HepG2 (cell line): ENCODE measurements around the gene GFY. TPM values are rescaled to one million over a fixed set of nuclear protein-coding genes. Genes with fewer than 3 reads are reported as not detected.

Experiments
- ATAC-seq: fragments of 200-7000 bp; cut with Tn5 transposase; 3 replicates; pipeline ENCODE4 v1.9.1; 2020; ENCODE audit warnings: mild to moderate bottlenecking, moderate library complexity
- BruUV-seq: library from RNA; stranded (reverse); fragments of 400-500 nt; replicated peaks from 2 replicates; lab custom pipeline; 2021; lab: Mats Ljungman, UMichigan
- CTCF ChIA-PET: fragments of 300-600 bp; formaldehyde crosslinking; extraction: SDS; loops from one replicate; lab custom pipeline; 2021; ENCODE audit warnings: low total read pairs, inconsistent platforms, low intra/inter-chr PET ratio; lab: Yijun Ruan, JAX
- POLR2A ChIA-PET: fragments of 350-600 bp; sonication (Branson Sonifier 250); formaldehyde crosslinking; loops from one replicate; lab custom pipeline; 2020; ENCODE audit warnings: antibody characterized with exemption, inconsistent platforms; lab: Yijun Ruan, JAX
- DNase-seq: peaks from one replicate; pipeline ENCODE4 v3.0.0-alpha.2; 2015; ENCODE audit warnings: low spot score
- FAIRE-seq: peaks from 3 replicates; lab custom pipeline; 2011; peaks lifted over from hg19 to GRCh38; lab: Jason Lieb, UNC
- H2AFZ ChIP-seq: one replicate; pipeline ENCODE4 v1.6.1; 2011; ENCODE audit warnings: low read length, inconsistent platforms
- H3K27ac ChIP-seq: fragments of 300-600 bp; 3 replicates; pipeline ENCODE4 v1.8.0; 2011; ENCODE audit warnings: mixed run types, mild to moderate bottlenecking, mixed read lengths, low read length, inconsistent platforms; ENCODE audit not compliant: insufficient read depth; ENCODE audit errors: extremely low read length
- H3K27me3 ChIP-seq, 2 experiments: fragments of 200-600 bp in 1 of 2; 2 replicates in 1 of 2; 3 replicates in 1 of 2; pipeline versions ENCODE4 v1.6.0 to v1.8.0; 2011; ENCODE audit warnings: low read length in 2 of 2, mild to moderate bottlenecking in 2 of 2, moderate library complexity in 2 of 2, inconsistent platforms in 1 of 2; ENCODE audit not compliant: insufficient read depth in 2 of 2, control insufficient read depth in 1 of 2
- H3K36me3 ChIP-seq, 2 experiments: fragments of 200-600 bp in 1 of 2; replicated peaks in 1 of 2; 2 replicates in 1 of 2; 3 replicates in 1 of 2; pipeline versions ENCODE4 v1.5.1 to v1.8.0; 2011; ENCODE audit warnings: low read length in 2 of 2, inconsistent platforms in 1 of 2; ENCODE audit not compliant: insufficient read depth in 2 of 2, control insufficient read depth in 1 of 2
- H3K4me1 ChIP-seq: 2 replicates; pipeline ENCODE4 v1.5.1; 2012; ENCODE audit warnings: low read length, inconsistent platforms; ENCODE audit not compliant: insufficient read depth
- H3K4me2 ChIP-seq: 2 replicates; pipeline ENCODE4 v1.6.0; 2011; ENCODE audit warnings: low read depth, low read length, inconsistent platforms
- H3K4me3 ChIP-seq, 3 experiments: fragments of 200-600 bp in 1 of 3; sonication (generic), shearing (Covaris generic) in 1 of 3; replicated peaks in 1 of 3; 2 replicates each; pipeline ENCODE4 v1.5.1; 2011 to 2016; ENCODE audit warnings: low read length in 3 of 3, inconsistent platforms in 2 of 3, low read depth in 2 of 3, mild to moderate bottlenecking in 2 of 3, control low read depth in 1 of 3, mixed read lengths in 1 of 3; ENCODE audit not compliant: insufficient read depth in 1 of 3
- H3K79me2 ChIP-seq: one replicate; pipeline ENCODE4 v1.6.1; 2011; ENCODE audit warnings: low read length, inconsistent platforms; ENCODE audit not compliant: insufficient read depth
- H3K9ac ChIP-seq: 2 replicates; pipeline ENCODE4 v1.6.0; 2011; ENCODE audit warnings: mild to moderate bottlenecking, low read depth, low read length, inconsistent platforms; ENCODE audit not compliant: insufficient read depth
- H3K9me3 ChIP-seq: 2 replicates; pipeline ENCODE4 v1.5.1; 2012; ENCODE audit warnings: mild to moderate bottlenecking, low read length
- H4K20me1 ChIP-seq: 2 replicates; pipeline ENCODE4 v1.6.0; 2011; ENCODE audit warnings: inconsistent platforms, mild to moderate bottlenecking, low read length, moderate library complexity; ENCODE audit not compliant: insufficient read depth
- FLYWCH1 ChIP-seq: sonication (generic); formaldehyde crosslinking; IDR thresholded peaks from 2 replicates; pipeline ENCODE4 v1.8.1; 2023; ENCODE audit warnings: mild to moderate bottlenecking, missing genetic modification reagents
- KLF6 ChIP-seq: IDR thresholded peaks from 2 replicates; pipeline ENCODE4 v1.8.0; 2016; ENCODE audit warnings: missing biosample characterization, missing genetic modification reagents
- LCORL ChIP-seq, 2 experiments: fragments of 450-650 bp in 1 of 2; sonication (generic) in 1 of 2; formaldehyde crosslinking in 1 of 2; IDR thresholded peaks; 2 replicates each; pipeline versions ENCODE4 v1.5.0 to v1.6.1; 2017 to 2020; ENCODE audit warnings: antibody characterized with exemption in 1 of 2, missing genetic modification reagents in 1 of 2
- MAFF ChIP-seq: IDR thresholded peaks from 2 replicates; pipeline ENCODE4 v1.6.1; 2011; ENCODE audit warnings: low read depth, low read length, improper control_type of control experiment
- MAFK ChIP-seq, 2 experiments: IDR thresholded peaks in 1 of 2; conservative IDR thresholded peaks in 1 of 2; 2 replicates each; pipeline ENCODE4 v1.6.1; 2011; ENCODE audit warnings: improper control_type of control experiment in 2 of 2, low read length in 2 of 2
- NFIC ChIP-seq: IDR thresholded peaks from 2 replicates; pipeline ENCODE4 v1.6.1; 2012; ENCODE audit warnings: mild to moderate bottlenecking, low read length, inconsistent platforms
- NR2F1 ChIP-seq, 2 experiments: fragments of 450-650 bp in 1 of 2; formaldehyde crosslinking in 1 of 2; IDR thresholded peaks; 2 replicates each; pipeline versions ENCODE4 v1.5.0 to v1.6.1; 2016 to 2020; ENCODE audit warnings: mild to moderate bottlenecking in 1 of 2, missing compliant biosample characterization in 1 of 2, missing genetic modification reagents in 1 of 2, moderate library complexity in 1 of 2
- PHB2 ChIP-seq: fragments of 450-650 bp; IDR thresholded peaks from 2 replicates; pipeline ENCODE4 v1.6.1; 2018; ENCODE audit not compliant: partially characterized antibody
- RARG ChIP-seq: sonication (generic); formaldehyde crosslinking; IDR thresholded peaks from 2 replicates; pipeline ENCODE4 v1.4.0; 2020; ENCODE audit warnings: low read depth, mild to moderate bottlenecking, missing genetic modification reagents
- ZNF33A ChIP-seq: sonication (generic); formaldehyde crosslinking; IDR thresholded peaks from 2 replicates; pipeline ENCODE4 v1.5.1; 2020; ENCODE audit warnings: missing genetic modification reagents, mild to moderate bottlenecking, moderate library complexity, borderline replicate concordance
- ZNF720 ChIP-seq: sonication (generic); formaldehyde crosslinking; IDR thresholded peaks from 2 replicates; pipeline ENCODE4 v1.4.0; 2020; ENCODE audit warnings: missing genetic modification reagents
- ZNF841 ChIP-seq: sonication (generic); formaldehyde crosslinking; IDR thresholded peaks from 2 replicates; pipeline ENCODE4 v1.8.1; 2023; ENCODE audit warnings: missing genetic modification reagents, borderline replicate concordance
- WGBS: methylation state at CpG from one replicate; pipeline ENCODE4 v1.1.6; 2017; ENCODE audit warnings: low lambda C conversion rate; 5-methylcytosine and 5-hydroxymethylcytosine counted together
- in situ Hi-C: cut with HindIII; loops from 2 replicates; pipeline ENCODE4 v1.10.0; 2017; ENCODE audit warnings: low pct_unique_long_range_greater_than_20kb; ENCODE audit not compliant: extremely low pct_ligation_motif_present
- intact Hi-C: fragments of 100-400 bp; cut with micrococcal nuclease; formaldehyde crosslinking; loops from one replicate; pipeline ENCODE4 v1.10.0; 2022; ENCODE audit not compliant: unreplicated experiment
- polyA plus RNA-seq, 8 experiments: library from polyadenylated mRNA; depleted of rRNA in 3 of 8; stranded (reverse) in 7 of 8; unstranded in 1 of 8; fragments of >200 nt; fragmentation: Illumina TruSeq in 4 of 8; extraction: Trizol in 4 of 8; gene quantifications; 2 replicates each; pipeline versions ENCODE4 v1.2.1 to v1.2.3, GENCODE V29; 2011 to 2016; ENCODE audit warnings: low read depth in 4 of 8, missing spikeins in 1 of 8, mixed read lengths in 1 of 8; ENCODE audit not compliant: insufficient read depth in 1 of 8
- total RNA-seq, 5 experiments: library from RNA; depleted of rRNA; stranded (reverse); fragments of >200 nt; fragmentation: Illumina TruSeq; extraction: Trizol; gene quantifications; 2 replicates each; pipeline ENCODE4 v1.2.3, GENCODE V29; 2016; ENCODE audit warnings: low read depth in 1 of 5
- TF ChIP-seq, protein P1 (sequence below): sonication (generic); formaldehyde crosslinking; IDR thresholded peaks from 2 replicates; pipeline ENCODE4 v1.9.0; 2021; ENCODE audit warnings: missing genetic modification reagents, borderline replicate concordance
- TF ChIP-seq, protein P2 (sequence below): sonication (generic); formaldehyde crosslinking; IDR thresholded peaks from 2 replicates; pipeline ENCODE4 v1.5.1; 2020; ENCODE audit warnings: mild to moderate bottlenecking, missing genetic modification reagents, borderline replicate concordance

GFY gene
- total and polyA plus RNA-seq, 2 of the 13 experiments (the other 11 are each of a cell fraction or from before 2014, with no cell fraction given): not detected

GRCh38 chr19:49382639-49383038 lies 42.5 kb upstream of the GFY start:
- H3K4me3 ChIP-seq: no peak overlapping the region
- POLR2A ChIA-PET: no interaction called here
- H3K9ac ChIP-seq: no peak overlapping the region
- no peaks in the 10 kb centered on the region for H3K79me2 ChIP-seq
- H3K36me3 ChIP-seq: no peaks in the 10 kb centered on the region
- 26% methylated on average over 5 of the region's 5 CpGs for WGBS
- CTCF ChIA-PET: no interaction called here
- no peaks in the 10 kb centered on the region for H4K20me1 ChIP-seq
- FAIRE-seq (no peak), DNase-seq (no peak), ATAC-seq (no peak)
- no peak overlapping the region for H3K4me2 ChIP-seq
- H2AFZ ChIP-seq: no peak overlapping the region
- no peaks in the 10 kb centered on the region; a peak in 2 of 5 replicates for H3K27me3 ChIP-seq
- no peak overlapping the region for H3K27ac ChIP-seq
- in situ Hi-C loops: no loop called here
- no peaks in the 10 kb centered on the region for H3K4me1 ChIP-seq
- no TSS peak for BruUV-seq
- TF ChIP-seq ZNF33A (CRISPR knock-in tag) (no peak), NFIC (no peak), ZNF720 (CRISPR knock-in tag) (no peak), FLYWCH1 (no peak)
- H3K9me3 ChIP-seq: no peaks in the 10 kb centered on the region
- intact Hi-C loops: no loop called here

- TF ChIP-seq MAFK (conservative IDR thresholded peaks at IDR 0.05 in 1 of 2, IDR thresholded peaks at IDR 0.05 in 1 of 2; ENCODE audit: low read length in 2 of 2) (peak; percentile 77 to 90), RARG (CRISPR knock-in tag) (no peak), KLF6 (CRISPR knock-in tag) (no peak), MAFF (peak; percentile 80), LCORL (IDR thresholded peaks at IDR 0.05) (no peak), LCORL (CRISPR knock-in tag; IDR thresholded peaks at IDR 0.05) (no peak), NR2F1 (CRISPR knock-in tag; IDR thresholded peaks at IDR 0.05) (no peak), PHB2 (no peak), ZNF841 (no peak)
- TF ChIP-seq, protein P1, sequence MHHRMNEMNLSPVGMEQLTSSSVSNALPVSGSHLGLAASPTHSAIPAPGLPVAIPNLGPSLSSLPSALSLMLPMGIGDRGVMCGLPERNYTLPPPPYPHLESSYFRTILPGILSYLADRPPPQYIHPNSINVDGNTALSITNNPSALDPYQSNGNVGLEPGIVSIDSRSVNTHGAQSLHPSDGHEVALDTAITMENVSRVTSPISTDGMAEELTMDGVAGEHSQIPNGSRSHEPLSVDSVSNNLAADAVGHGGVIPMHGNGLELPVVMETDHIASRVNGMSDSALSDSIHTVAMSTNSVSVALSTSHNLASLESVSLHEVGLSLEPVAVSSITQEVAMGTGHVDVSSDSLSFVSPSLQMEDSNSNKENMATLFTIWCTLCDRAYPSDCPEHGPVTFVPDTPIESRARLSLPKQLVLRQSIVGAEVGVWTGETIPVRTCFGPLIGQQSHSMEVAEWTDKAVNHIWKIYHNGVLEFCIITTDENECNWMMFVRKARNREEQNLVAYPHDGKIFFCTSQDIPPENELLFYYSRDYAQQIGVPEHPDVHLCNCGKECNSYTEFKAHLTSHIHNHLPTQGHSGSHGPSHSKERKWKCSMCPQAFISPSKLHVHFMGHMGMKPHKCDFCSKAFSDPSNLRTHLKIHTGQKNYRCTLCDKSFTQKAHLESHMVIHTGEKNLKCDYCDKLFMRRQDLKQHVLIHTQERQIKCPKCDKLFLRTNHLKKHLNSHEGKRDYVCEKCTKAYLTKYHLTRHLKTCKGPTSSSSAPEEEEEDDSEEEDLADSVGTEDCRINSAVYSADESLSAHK: no peak
- TF ChIP-seq, protein P2, sequence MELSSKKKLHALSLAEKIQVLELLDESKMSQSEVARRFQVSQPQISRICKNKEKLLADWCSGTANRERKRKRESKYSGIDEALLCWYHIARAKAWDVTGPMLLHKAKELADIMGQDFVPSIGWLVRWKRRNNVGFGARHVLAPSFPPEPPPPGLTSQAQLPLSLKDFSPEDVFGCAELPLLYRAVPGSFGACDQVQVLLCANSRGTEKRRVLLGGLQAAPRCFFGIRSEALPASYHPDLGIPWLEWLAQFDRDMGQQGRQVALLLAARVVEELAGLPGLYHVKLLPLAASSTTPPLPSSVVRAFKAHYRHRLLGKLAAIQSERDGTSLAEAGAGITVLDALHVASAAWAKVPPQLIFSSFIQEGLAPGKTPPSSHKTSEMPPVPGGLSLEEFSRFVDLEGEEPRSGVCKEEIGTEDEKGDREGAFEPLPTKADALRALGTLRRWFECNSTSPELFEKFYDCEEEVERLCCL (CRISPR knock-in tag): no peak
- Histone ChIP-seq H4K20me1 (no peaks in the 10 kb centered on the region), H2AFZ (no peak overlapping the region), H3K4me2 (no peak overlapping the region), H3K9me3 (no peaks in the 10 kb centered on the region), H3K27ac (no peak overlapping the region), H3K79me2 (no peaks in the 10 kb centered on the region), H3K9ac (no peak overlapping the region), H3K27me3 (no peaks in the 10 kb centered on the region; a peak in 1 of 5 replicates), H3K4me1 (no peaks in the 10 kb centered on the region), H3K4me3 (no peak overlapping the region), H3K36me3 (no peaks in the 10 kb centered on the region)
- 42% methylated on average over 1 of the region's 1 CpG for WGBS
- ChIA-PET POLR2A (no interaction called here), CTCF (no interaction called here)
- ATAC-seq: no peak
- no peak for FAIRE-seq
- no TSS peak for BruUV-seq
- intact Hi-C loops (no loop called here), in situ Hi-C loops (no loop called here)
- no peak for DNase-seq
Measured at GRCh38 chr19:49383599-49383998, 41.6 kb upstream of the GFY start.
